Adipose tissue (tissue), 3 donors: ENCODE measurements around the gene EIF4G3. TPM values are rescaled to one million over a fixed set of nuclear protein-coding genes. Genes with fewer than 3 reads are reported as not detected.
"Not testable (repeated sequence)": the region's sequence is repeated elsewhere in the genome, so short reads cannot be mapped to it uniquely, and the experiment has no call there.

Experiments used
- H3K27ac ChIP-seq: one replicate; pipeline ENCODE4 v1.5.1; 2013; ENCODE audit warnings: low read depth, low read length
- WGBS, 3 donors: extraction: QIAGEN DNeasy Blood & Tissue Kit; methylation state at CpG; one replicate each; pipeline ENCODE4 v1.1.7; 2013; 5-methylcytosine and 5-hydroxymethylcytosine counted together
- polyA plus RNA-seq, 3 donors: library from polyadenylated mRNA; stranded (reverse); fragments of 200-250 nt; gene quantifications; one replicate each; pipeline ENCODE4 v1.2.3, GENCODE V29; 2013
- donor health status: healthy with polysubstance abuse.
- donor health status: Bipolar disorder and iron deficiency.
- donor health status: healthy.

The EIF4G3 gene
- polyA plus RNA-seq, 3 donors, result 5.4 to 24.1 (median 19.0) TPM

GRCh38 chr1:20950679-20951078 is 226.0 kb downstream of the EIF4G3 start:
- no peak overlapping the region for H3K27ac ChIP-seq
- 71 to 92% (median 75%) methylated on average over 3 of the region's 3 CpGs for WGBS, 3 donors

- H3K27ac ChIP-seq, result no peak overlapping the region
- 72 to 94% (median 83%) methylated on average over 9 of the region's 9 CpGs for WGBS, 3 donors
Measured at GRCh38 chr1:20949871-20950590, 226.7 kb downstream of the EIF4G3 start.

- H3K27ac ChIP-seq, result no peak overlapping the region
- WGBS, 3 donors, result 62 to 85% (median 72%) methylated on average over 6 of the region's 6 CpGs
Measured at GRCh38 chr1:20948101-20948500, 228.6 kb downstream of the EIF4G3 start.

- 80 to 84% (median 82%) methylated on average over 2 of the region's 2 CpGs for WGBS, 3 donors
Measured at GRCh38 chr1:20947409-20947808, 229.3 kb downstream of the EIF4G3 start.

GRCh38 chr1:20936621-20937020 is 240.1 kb downstream of the EIF4G3 start:
- no peak overlapping the region for H3K27ac ChIP-seq
- 76 to 94% (median 80%) methylated on average over 2 of the region's 2 CpGs for WGBS, 3 donors

More at GRCh38 chr1:20947409-20947808, 229.3 kb downstream of the EIF4G3 start:
- H3K27ac ChIP-seq, result no peak overlapping the region

GRCh38 chr1:20936216-20936615 is 240.5 kb downstream of the EIF4G3 start:
- H3K27ac ChIP-seq, result no peak overlapping the region
- 76 to 95% (median 80%) methylated on average over 2 of the region's 2 CpGs for WGBS, 3 donors

GRCh38 chr1:20935717-20936116 is 241.0 kb downstream of the EIF4G3 start:
- H3K27ac ChIP-seq, result no peak overlapping the region
- 67 to 97% (median 71%) methylated on average over 1 of the region's 1 CpG for WGBS, 3 donors

- 76 to 93% (median 79%) methylated on average over 8 of the region's 8 CpGs for WGBS, 3 donors
- H3K27ac ChIP-seq, result no peak overlapping the region
Measured at GRCh38 chr1:20932437-20932977, 244.2 kb downstream of the EIF4G3 start.

GRCh38 chr1:20931930-20932436 is 244.7 kb downstream of the EIF4G3 start:
- WGBS, 3 donors, result 74 to 96% (median 74%) methylated on average over 2 of the region's 2 CpGs

GRCh38 chr1:20930427-20930826 is 246.3 kb downstream of the EIF4G3 start:
- no peak overlapping the region for H3K27ac ChIP-seq

More at GRCh38 chr1:20931930-20932436, 244.7 kb downstream of the EIF4G3 start:
- no peak overlapping the region for H3K27ac ChIP-seq

GRCh38 chr1:20928146-20928545 is 248.6 kb downstream of the EIF4G3 start:
- WGBS, 3 donors, result 78 to 96% (median 88%) methylated on average over 4 of the region's 4 CpGs
- no peak overlapping the region for H3K27ac ChIP-seq

GRCh38 chr1:20921285-20921684 is 255.4 kb downstream of the EIF4G3 start:
- H3K27ac ChIP-seq, result no peak overlapping the region
- 84 to 96% (median 93%) methylated on average over 3 of the region's 3 CpGs for WGBS, 3 donors

GRCh38 chr1:20913242-20913641 is 263.5 kb downstream of the EIF4G3 start:
- WGBS, 3 donors, result 94 to 99% (median 94%) methylated on average over 2 of the region's 2 CpGs
- H3K27ac ChIP-seq, result no peak overlapping the region

- 93 to 100% (median 97%) methylated on average over 1 of the region's 2 CpGs for WGBS, 3 donors
Measured at GRCh38 chr1:20907526-20907925, 269.2 kb downstream of the EIF4G3 start.

GRCh38 chr1:20903437-20903836 is 273.3 kb downstream of the EIF4G3 start:
- H3K27ac ChIP-seq, result no peak overlapping the region
- 79 to 89% (median 87%) methylated on average over 2 of the region's 2 CpGs for WGBS, 3 donors

More at GRCh38 chr1:20907526-20907925, 269.2 kb downstream of the EIF4G3 start:
- not testable (repeated sequence) for H3K27ac ChIP-seq

- no peak overlapping the region for H3K27ac ChIP-seq
Measured at GRCh38 chr1:20900056-20900455, 276.6 kb downstream of the EIF4G3 start.

GRCh38 chr1:20899154-20899972 is 277.3 kb downstream of the EIF4G3 start:
- no peak overlapping the region for H3K27ac ChIP-seq
- WGBS, 3 donors, result 83 to 89% (median 86%) methylated on average over 5 of the region's 5 CpGs

GRCh38 chr1:20896826-20897225 is 279.9 kb downstream of the EIF4G3 start:
- WGBS, 3 donors, result 38 to 54% (median 53%) methylated on average over 1 of the region's 1 CpG
- H3K27ac ChIP-seq, result no peak overlapping the region

- 92 to 97% (median 95%) methylated on average over 1 of the region's 1 CpG for WGBS, 3 donors
- no peak overlapping the region for H3K27ac ChIP-seq
Measured at GRCh38 chr1:20893931-20894330, 282.8 kb downstream of the EIF4G3 start.
